Measurements from ENCODE around the gene FAM149A.

FAM149A gene

DNA sequence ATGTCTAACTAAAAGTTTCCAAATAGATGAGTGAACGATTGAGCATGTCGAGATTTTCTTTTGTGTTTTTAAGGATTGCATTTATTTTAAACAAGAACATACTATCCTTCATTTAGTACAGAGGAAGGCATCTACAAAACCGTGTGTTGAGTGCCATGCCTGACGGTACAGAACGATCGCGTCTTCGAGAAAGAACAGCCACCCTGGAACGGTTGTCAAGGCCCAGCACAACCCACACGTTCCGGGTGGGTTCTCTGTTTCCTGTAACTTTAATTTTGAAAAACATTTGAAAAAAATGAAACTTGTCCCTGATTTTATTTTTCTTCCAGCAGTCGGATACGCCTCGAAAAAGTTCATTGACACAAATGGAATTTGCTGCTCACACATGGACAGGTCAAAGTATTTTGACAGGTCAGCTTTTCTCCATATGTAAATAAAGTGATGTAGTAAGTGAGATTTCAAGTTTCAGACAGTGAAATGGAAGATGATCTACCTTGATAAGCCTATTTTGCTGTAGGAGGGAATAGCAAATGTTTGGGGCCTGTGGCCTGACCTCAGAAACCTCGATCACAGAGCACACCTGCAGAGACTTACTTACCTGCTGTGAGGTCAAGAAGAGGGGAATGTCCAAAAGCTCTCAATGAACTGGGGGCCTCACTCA lies 62.5 kb downstream of the FAM149A start:
- no peak for DNase-seq

DNA sequence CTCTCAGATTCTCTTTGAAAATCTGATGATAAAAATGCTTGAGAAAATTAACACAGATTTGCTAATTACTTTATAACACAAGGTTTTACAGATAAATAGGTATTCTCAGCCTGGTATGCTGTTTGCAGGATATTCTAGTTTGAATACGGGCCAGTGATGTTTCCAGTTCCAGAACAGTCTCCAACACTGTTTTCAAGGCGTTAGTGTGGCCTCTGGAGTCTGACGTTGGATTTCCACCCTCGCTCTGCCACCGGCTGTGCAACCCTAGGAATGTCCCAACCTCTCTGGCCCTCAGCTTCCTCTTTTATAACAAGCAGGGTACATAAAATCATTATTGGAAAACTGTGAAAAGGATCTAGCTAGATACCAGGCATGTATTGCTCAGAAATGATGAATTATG lies 63.1 kb downstream of the FAM149A start:
- no peak for DNase-seq

DNA sequence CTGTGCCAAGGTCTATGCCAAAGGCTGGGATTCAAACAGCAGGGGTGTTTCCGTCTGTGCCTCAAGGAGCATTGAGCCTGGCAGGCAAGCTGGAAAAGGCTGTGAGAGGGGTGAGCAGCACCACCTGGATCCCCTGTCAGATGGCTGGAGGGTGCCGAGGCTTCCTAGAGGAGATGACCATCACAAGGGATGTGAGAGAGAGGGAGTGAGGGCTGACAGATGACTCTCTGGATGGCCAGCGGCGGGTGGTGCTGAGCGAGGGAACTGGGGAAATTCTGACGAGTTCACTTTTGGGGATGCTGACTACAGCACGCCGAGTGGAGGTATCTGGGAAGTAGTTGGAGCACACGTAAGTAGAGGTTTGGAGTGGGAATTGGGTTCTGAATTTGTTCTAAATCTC lies 64.2 kb downstream of the FAM149A start:
- DNase-seq = no peak

DNA sequence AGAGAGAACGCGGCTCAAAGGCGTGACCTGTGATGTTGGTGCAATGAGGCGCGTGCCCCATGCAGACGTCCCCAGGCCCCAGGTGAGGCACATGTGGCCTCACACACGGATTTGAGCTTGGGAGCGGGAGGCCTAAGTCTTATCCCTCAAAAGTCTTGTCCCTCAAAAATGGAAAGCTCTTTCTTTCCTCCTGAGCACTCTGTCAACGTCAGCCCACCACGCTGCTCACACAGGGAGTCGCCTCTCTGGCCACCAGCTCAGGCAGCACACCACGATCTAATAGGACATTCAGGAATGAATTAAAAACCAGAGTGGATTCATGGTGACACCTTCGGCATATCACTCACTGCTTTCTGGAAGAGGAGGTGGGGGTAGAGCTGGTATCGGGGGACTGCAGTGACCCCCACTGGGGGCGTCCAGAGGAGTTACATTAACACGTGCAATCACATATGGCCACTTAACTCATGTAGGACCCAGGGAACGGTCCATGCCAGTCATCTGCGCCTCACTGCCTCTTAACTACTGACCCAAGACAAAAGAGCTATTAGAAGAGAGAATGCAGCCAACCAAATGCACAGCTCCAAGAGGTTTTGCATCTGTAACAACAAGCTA lies 64.9 kb downstream of the FAM149A start:
- DNase-seq = no peak

DNA sequence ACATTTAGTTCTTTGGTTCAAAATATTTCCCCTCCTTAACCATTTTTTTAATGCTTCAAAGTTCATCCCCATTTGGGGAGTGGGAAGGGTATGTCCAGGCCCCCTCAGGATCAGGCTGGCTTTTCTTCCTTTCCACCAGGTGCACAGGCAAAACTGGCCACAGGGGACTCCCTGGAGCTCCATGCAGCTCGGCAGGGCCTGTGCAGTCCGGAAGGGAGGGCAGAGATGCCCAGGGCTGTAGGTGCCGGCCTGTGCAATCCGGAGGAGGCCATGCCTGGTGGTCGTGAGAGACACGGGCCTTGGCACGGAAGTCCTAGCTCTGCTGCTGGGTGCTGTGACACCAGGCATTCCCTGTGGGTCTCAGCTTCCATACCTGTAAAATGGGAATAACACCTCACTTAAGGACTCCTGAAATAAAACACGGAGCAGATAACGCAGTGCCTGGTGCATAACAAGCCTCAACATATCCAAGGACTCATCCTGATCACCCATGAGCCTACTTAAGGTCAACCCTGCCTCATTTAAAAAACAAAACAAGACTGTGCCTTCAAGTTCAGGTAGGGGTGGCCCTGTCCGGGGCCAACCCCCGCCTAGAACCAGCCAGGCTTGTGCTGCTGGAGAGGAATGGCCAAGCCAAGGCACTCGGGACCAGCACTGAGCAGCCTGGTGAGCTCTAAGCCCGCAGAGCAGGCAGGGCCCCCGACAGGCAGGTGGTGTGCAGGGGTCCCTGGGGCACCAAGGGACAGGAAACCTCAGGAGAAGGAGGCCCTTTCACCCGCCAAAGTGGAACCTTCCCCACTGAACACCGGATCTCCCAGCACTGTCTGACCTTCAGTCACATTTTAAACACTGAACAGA lies 65.7 kb downstream of the FAM149A start:
- DNase-seq = no peak

DNA sequence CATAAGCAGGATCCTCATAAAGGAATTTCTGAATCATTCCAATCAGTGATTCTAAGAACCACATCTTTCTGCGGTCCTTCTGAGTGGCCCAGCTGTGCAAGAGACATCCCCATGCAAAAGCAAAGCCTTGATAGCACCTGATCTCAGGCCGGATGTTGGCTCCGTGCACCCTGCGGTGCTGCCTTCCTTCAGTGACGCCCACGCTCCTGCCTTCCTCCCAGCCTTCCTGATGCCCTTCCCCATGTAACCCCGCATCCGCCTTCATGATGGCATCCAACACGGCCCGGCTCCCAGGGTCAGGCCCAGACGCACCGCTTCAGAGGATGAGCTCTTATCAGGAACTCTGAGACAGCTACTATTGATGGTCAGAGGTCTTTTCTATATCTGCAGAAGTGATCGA lies 66.5 kb downstream of the FAM149A start:
- DNase-seq = no peak

DNA sequence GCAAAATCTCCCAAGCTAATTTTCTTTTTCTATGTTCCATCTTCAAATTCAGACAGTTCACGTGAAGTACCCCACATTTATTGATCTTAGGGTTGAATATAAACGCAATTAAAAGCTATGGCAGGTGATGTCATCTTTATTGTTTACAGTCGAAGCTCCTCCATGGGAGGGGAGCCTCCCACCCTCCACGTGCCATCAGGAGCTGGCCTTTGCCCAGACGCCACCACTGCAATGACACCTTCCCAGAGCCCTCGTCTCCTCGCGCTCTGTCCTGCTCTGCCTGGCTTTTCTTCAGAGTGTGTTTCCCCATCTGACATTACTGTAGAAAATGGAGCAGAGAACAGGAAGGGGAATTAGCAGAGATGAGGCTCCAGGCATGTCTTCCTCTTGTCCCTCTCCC lies 68.0 kb downstream of the FAM149A start:
- no peak for DNase-seq

DNA sequence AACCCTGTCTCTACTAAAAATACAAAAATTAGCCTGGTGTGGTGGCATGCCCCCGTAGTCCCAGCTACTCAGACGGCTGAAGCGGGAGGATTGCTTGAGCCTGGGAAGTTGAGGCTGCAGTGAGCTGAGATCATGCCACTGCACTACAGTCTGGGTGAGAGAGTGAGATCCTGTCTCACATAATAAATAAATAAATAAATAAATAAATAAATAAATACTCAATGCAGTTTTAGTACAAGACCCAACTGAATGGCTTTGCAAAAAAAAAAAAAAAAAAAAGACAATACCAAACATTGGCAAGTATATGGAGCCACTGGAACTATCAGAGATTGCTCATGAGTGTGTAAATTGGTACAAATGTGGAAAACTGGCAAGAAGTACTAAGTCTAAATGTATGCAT lies 83.6 kb downstream of the FAM149A start:
- no peak for DNase-seq

DNA sequence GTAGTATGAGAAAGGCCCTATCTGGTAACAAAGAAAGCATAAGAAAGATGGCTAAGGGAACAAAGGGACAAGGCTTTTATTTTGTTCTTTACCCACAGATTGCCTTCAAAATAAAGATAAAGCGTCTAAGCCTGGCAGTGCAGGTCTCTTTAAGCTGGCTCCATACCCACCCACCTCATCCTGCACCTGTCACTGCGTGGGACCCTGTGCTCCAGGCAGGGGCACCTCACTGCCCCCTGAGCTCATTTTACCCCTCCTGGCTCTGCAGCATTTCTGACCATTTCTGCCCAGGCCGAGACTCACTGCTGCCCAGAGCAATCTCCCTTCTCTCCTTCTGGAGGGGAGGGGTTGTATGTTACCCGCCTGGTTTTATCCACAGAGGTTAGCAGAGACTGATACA lies 85.2 kb downstream of the FAM149A start:
- no peak for DNase-seq

DNA sequence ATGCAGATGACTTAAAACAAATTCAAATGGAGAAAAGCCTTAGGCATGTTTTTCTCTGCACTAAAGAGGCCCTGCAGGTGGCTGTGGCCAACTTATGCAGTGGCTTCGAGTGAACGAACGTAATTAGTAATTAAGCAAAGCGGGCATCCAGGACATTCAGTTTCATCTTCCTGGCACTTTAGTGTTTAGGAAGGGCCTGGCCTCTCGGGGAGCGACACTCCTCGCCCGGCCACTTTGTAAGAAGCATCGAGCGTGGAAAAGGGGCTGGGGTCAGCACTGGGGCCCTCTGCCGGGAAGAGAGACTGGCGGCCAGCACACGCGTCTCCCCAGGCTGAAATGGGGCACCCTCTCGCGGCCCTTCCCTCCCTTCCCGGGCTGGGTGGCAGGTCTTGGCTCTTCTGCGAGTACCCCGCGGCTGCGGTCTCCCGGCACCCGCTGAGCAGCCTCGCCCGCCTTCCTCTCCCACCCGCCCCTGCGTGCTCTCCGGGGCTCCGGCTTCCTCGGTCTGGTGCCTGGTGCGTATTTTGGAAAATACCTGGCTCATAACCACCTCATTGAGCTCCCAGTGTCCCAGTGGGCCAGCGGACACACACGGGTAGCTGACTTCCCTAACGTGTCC lies 86.2 kb downstream of the FAM149A start:
- DNase-seq = no peak

DNA sequence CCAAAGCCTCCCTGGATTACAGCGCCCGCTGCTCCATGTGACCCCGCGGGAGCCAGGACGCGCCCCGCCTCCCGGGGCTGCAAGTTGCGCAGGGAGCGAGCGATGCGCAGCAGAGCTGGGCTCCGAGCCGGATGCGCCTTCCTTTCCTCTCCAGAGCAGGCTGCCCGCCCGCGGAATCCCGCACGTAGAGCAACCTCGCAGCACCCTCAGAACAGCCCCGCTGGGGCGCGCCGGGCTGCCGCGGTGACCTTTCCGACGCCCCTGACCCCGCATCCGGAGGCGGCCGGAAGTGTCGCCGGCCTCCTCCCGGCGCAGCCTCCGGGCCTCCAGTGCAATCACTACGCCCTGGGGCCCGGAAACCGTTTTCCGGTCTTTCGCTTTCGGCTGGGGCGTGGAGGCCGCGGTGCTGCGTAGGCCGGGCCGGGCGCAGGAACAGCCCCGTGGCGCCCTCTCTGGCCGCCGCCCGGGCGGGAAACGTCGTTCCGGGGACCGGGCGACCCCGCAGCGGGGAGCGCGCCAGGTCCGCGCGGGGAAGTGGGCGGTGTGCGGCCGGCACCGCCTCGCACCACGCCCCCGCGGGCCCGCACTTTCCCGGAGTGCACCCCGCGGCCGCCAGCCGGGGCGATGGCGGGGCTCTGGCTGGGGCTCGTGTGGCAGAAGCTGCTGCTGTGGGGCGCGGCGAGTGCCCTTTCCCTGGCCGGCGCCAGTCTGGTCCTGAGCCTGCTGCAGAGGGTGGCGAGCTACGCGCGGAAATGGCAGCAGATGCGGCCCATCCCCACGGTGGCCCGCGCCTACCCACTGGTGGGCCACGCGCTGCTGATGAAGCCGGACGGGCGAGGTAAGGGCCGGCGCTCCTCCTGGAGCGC lies 86.9 kb downstream of the FAM149A start, which contains the start of gene CYP4V2:
CYP4V2 (plus strand) TSS at position 368 of the 866 bp plus-strand sequence; CDS start at position 625, 257 bp downstream.
- peak; percentile 80 for DNase-seq

DNA sequence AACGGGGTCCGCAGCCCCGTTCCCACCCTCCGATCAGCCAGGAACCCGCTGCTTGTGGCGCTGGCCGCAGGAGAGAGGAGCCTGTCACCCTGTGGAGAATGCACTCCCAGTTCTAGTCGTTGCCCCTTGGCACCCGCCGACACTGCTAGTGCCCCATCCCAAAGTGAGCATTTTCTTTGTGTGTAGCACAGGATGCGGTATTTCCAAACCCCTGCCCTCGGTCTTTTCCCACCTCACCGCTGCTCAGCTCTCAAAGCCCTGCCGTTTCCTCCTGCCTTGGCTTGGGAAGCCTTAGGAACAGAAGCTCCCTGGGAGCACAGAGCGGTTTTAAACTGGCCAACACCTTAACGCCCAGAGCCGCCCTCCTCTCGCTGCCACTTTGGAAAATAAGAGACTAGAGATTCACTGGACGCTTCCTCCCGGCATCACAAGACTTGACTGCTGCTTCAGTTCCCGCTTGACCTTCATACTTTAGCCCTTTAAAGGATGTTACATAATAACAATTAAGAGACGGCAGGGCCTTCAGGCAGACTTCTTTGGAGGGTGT lies 87.6 kb downstream of the FAM149A start:
- peak; percentile 16 for DNase-seq

DNA sequence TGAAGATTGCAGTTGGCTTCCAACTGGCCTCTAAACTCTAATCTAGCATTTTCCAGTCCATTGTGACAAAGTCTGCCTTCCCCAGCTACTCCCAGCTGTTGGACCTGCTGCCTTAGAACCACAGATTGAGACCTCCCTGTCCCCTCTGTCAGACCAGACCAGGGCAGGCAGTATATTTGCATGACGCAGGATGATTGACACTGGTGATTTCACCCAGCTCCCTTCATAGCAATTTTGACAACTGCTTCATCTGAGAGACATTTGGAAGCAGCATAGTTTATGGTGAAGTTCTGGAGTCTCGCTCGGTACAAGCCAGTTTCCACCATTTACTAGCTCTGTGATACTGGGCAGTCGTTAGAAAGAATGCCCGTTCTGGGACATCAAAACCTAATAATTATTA lies 89.3 kb downstream of the FAM149A start:
- DNase-seq = no peak

DNA sequence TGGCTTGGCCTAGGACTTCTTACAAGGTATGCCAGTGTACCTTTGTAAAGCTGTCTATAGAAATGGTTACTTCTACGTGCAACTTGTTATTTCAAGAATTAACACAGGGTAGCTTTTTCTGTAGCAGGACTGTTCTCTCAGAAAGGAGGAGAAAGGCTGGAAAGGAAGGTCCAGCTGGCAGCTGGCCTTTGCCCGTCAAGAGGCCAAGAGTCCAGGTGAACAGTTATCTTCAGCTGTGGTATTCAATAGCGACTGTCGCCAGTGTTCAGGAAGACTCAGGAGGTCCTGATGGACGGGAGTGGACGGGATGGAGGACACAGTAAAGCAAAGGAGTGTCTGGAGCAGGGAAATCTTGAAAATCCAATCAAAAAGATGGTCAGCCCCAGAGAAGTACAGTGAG lies 91.6 kb downstream of the FAM149A start:
- no peak for DNase-seq

DNA sequence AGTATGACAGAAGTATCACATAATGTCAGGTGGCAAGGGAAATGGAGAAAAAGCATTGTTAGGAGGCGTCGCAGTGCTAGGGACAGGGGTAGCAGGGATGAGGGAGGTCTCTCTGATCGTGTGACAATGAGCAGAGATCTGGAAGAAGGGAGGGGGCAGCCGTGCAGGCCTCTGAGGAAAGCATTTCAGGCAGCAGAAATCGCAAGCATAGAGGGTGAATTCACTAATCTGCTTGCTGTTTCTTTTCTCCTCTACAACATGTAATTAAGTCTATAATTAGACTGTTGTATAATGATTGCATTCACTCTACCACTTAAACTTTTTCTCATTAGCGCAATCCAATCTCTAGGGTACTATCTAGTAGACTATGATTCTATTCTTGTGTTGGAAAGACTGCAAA lies 96.0 kb downstream of the FAM149A start:
- DNase-seq = no peak

DNA sequence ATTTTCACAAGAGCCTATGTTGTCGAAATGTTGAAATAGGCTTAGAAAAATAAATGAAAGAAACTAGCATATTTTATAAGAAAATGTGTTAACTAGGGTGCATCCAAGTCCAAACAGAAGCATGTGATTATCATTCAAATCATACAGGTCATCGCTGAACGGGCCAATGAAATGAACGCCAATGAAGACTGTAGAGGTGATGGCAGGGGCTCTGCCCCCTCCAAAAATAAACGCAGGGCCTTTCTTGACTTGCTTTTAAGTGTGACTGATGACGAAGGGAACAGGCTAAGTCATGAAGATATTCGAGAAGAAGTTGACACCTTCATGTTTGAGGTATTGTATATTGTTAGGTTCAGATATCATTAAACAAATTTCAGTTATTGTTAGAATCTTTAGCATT lies 96.5 kb downstream of the FAM149A start:
- DNase-seq = no peak

DNA sequence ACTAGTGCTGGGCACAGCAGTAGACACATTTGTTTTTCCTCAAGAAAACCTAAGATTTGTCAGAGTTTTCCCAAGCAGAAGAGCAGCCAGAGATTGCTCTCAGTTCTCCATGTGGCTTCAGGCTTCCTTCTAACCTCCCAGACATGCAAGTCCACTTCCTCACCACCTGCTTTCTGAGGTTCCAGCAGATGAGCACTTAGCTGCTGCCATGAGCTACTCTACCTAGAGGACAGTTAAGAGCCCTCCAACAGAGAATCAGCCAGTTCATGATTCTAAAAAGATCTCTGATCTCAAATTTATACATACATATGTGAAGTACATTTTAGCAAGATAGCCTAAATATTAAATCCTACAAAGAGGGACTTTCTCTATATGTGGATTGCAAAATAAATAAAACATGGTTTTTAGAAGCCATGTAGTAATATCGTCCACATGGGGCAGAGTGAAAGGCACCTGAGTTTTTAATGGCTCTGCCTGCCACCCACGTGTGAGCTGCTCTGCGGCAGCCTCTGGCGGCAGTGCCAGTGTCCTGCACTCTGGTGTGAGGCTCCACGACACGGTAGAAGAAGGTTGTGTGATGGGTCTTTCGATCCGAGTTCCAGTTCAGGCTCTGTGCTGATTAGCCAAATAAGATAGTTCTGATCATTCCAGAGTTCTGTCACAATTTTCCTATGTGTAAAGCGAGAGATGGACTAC lies 97.2 kb downstream of the FAM149A start:
- peak; percentile 43 for DNase-seq

DNA sequence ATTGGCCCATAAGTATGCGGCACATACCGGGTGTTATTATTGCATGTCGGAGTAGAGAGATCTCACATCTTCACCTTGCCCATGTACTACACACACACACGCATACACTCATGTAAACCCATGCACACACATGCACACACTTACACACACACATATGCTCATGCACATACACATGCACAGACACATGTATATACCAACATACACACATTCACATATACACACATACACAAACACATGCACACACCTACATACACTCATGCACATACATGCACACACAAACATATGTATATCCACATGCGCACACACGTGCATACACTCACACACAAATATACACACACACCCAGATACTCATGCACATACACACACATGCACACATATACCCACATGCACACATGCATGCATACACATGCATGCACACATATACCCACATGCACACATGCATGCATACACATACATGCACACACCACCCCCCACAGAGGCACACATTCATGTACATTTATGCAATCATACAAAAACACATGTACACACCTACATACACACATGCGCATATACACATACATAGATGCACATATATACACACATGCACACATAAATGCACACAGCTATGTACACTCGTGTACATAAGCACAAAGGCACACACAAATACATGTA lies 98.1 kb downstream of the FAM149A start:
- DNase-seq = no peak

DNA sequence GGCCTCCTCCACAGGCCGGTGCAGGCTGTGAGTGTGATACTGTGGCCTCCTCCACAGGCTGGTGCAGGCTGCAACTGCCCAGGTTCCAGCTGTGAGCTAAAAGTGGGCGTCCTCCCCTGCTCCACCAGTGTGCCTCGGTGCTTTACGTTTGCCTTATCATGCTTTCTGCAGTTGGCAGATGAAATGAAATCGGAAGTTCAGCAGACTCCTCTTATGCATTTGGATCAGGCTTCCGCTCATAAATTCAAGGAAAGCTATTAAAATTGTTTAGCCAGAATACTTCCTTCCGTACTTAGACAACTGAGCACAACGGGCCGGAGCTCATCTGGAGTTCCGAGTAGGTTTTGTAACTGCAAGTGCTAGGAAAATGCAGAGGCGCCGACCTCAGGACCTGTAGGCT lies 98.9 kb downstream of the FAM149A start:
- no peak for DNase-seq

DNA sequence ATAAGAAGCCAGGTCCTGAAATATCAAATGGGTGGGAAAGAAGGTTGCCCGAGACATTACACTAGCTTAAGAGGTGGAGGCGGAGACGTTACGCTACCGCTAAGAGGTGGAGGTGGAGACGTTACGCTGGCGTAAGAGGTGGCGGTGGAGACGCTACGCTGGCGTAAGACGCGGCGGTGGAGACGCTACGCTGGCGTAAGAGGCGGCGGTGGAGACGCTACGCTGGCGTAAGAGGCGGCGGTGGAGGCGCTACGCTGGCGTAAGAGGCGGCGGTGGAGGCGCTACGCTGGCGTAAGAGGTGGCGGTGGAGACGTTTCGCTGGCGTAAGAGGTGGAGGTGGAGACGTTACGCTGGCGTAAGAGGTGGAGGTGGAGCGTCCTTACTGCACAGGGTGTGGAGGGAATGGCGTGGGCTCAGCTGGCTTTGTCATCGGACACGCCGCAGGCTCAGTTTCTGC lies 99.6 kb downstream of the FAM149A start:
- peak; percentile 66 for DNase-seq

DNA sequence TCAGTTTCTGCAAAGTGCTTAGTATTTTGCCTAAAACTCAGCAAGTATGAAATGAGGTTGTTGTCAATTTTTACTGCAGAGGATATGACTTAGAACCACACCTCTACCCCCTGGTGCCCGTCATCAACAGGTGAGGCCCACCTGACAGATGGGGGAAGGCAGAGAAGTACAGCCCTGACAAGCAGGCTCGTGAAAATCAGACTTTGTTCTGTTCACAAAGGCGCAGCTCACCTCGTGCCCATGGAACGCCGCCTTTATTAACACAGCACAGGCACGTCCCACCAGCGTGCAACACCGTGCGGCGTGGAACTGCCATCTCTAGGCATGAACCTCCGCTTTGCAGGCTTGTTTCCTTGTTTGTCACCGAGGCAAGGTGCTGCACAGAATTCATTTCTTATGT lies 100.2 kb downstream of the FAM149A start:
- no peak for DNase-seq

Data from activated CD4-positive, alpha-beta T cell treated with anti-CD3 and anti-CD28 coated beads for 1 hour (primary cell).